Lower leg skin (tissue), 3 donors: ENCODE data around the gene SLC16A12.
"Not testable (repeated sequence)": the region's sequence is repeated elsewhere in the genome, so short reads cannot be mapped to it uniquely, and the experiment has no call there.

Experiments
- CTCF ChIP-seq, 3 donors: fragments of 450-650 bp; IDR thresholded peaks; one replicate each; pipeline ENCODE4 v1.5.1; 2016; ENCODE audit warnings: antibody characterized with exemption in 3 of 3, mild to moderate bottlenecking in 3 of 3, moderate library complexity in 2 of 3
- POLR2A ChIP-seq, 2 donors: fragments of 450-650 bp; IDR thresholded peaks; one replicate each; pipeline ENCODE4 v1.6.1; 2016 to 2017; ENCODE audit warnings: antibody characterized with exemption in 2 of 2, mild to moderate bottlenecking in 1 of 2, moderate library complexity in 1 of 2

DNA sequence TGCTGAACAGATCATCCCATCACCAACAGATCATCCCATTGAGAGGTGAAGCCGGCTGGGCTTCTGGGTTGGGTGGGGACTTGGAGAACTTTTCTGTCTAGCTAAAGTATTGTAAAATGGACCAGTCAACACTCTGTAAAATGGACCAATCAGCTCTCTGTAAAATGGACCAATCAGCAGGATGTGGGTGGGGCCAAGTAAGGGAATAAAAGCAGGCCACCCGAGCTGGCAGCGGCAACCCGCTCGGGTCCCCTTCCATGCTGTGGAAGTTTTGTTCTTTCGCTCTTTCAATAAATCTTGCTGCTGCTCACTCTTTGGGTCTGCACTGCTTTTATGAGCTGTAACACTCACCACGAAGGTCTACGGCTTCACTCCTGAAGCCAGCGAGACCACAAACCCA is 129.2 kb downstream of the SLC16A12 start:
- not testable (repeated sequence) for TF ChIP-seq CTCF, POLR2A (IDR thresholded peaks at IDR 0.05)
